Osteocyte (in vitro differentiated cells): ENCODE results near the gene OXNAD1. TPM values are rescaled to one million over a fixed set of nuclear protein-coding genes. Genes with fewer than 3 reads are reported as not detected.

Experiments
- DNase-seq: peaks from one replicate; pipeline ENCODE4 v3.0.0; 2021; ENCODE audit warnings: mixed read lengths; ENCODE audit not compliant: unreplicated experiment; ENCODE audit errors: extremely low spot score
- H3K27ac Mint-ChIP-seq: one replicate; pipeline ENCODE4 v1.8.0; 2021; ENCODE audit warnings: mild to moderate bottlenecking, mixed read lengths; ENCODE audit not compliant: unreplicated experiment
- H3K27me3 Mint-ChIP-seq: one replicate; pipeline ENCODE4 v1.8.0; 2021; ENCODE audit warnings: mixed read lengths; ENCODE audit not compliant: unreplicated experiment
- H3K36me3 Mint-ChIP-seq: one replicate; pipeline ENCODE4 v1.8.0; 2021; ENCODE audit warnings: mixed read lengths; ENCODE audit not compliant: unreplicated experiment
- H3K4me1 Mint-ChIP-seq: one replicate; pipeline ENCODE4 v1.8.0; 2021; ENCODE audit warnings: mixed read lengths; ENCODE audit not compliant: unreplicated experiment
- H3K4me3 Mint-ChIP-seq: one replicate; pipeline ENCODE4 v1.8.0; 2021; ENCODE audit warnings: mild to moderate bottlenecking, moderate library complexity, mixed read lengths; ENCODE audit not compliant: unreplicated experiment
- H3K9me3 Mint-ChIP-seq: one replicate; pipeline ENCODE4 v1.8.0; 2021; ENCODE audit warnings: mixed read lengths; ENCODE audit not compliant: unreplicated experiment
- CTCF ChIP-seq: fragments of 200-600 bp; sonication (generic); IDR thresholded peaks from 2 replicates; pipeline ENCODE4 v1.5.0; 2021; ENCODE audit warnings: antibody characterized with exemption, mild to moderate bottlenecking, moderate library complexity
- total RNA-seq: library from RNA; stranded (reverse); gene quantifications from 2 replicates; pipeline ENCODE4 v1.2.1, GENCODE V29; 2021

OXNAD1 gene
- total RNA-seq, 1 donor from 2014 or later, result 10.8 TPM

- Mint-ChIP-seq H3K36me3 (no peaks in the 10 kb centered on the region), H3K9me3 (peaks cover 5% of the 10 kb centered on the region), H3K27ac (no peak overlapping the region), H3K27me3 (peaks cover 17% of the 10 kb centered on the region), H3K4me3 (no peak overlapping the region), H3K4me1 (no peaks in the 10 kb centered on the region)
- DNase-seq, result no peak
- no peak for TF ChIP-seq CTCF
Measured at GRCh38 chr3:16222547-16222946, 42.5 kb upstream of the OXNAD1 start.

GRCh38 chr3:16224325-16224724 is 40.7 kb upstream of the OXNAD1 start:
- H3K27me3 Mint-ChIP-seq, result peaks cover 24% of the 10 kb centered on the region
- no peaks in the 10 kb centered on the region for H3K4me1 Mint-ChIP-seq
- DNase-seq, result no peak
- H3K36me3 Mint-ChIP-seq, result no peaks in the 10 kb centered on the region
- TF ChIP-seq CTCF, result no peak
- no peak overlapping the region for H3K4me3 Mint-ChIP-seq
- no peak overlapping the region for H3K27ac Mint-ChIP-seq
- H3K9me3 Mint-ChIP-seq, result peaks cover 5% of the 10 kb centered on the region

- Mint-ChIP-seq H3K27ac (no peak overlapping the region), H3K4me1 (no peaks in the 10 kb centered on the region), H3K9me3 (no peaks in the 10 kb centered on the region), H3K4me3 (no peak overlapping the region), H3K36me3 (no peaks in the 10 kb centered on the region), H3K27me3 (peaks cover 22% of the 10 kb centered on the region)
- no peak for TF ChIP-seq CTCF
- no peak for DNase-seq
Measured at GRCh38 chr3:16227566-16227965, 37.4 kb upstream of the OXNAD1 start.

GRCh38 chr3:16229681-16230080 is 35.3 kb upstream of the OXNAD1 start:
- TF ChIP-seq CTCF, result no peak
- Mint-ChIP-seq H3K27ac (no peak overlapping the region), H3K4me1 (no peaks in the 10 kb centered on the region), H3K36me3 (no peaks in the 10 kb centered on the region), H3K4me3 (no peak overlapping the region), H3K9me3 (no peaks in the 10 kb centered on the region), H3K27me3 (peaks cover 22% of the 10 kb centered on the region)
- DNase-seq, result no peak

- Mint-ChIP-seq H3K27me3 (peaks cover 17% of the 10 kb centered on the region), H3K4me1 (no peaks in the 10 kb centered on the region), H3K27ac (no peak overlapping the region), H3K4me3 (no peak overlapping the region), H3K9me3 (no peaks in the 10 kb centered on the region), H3K36me3 (no peaks in the 10 kb centered on the region)
- no peak for DNase-seq
- no peak for TF ChIP-seq CTCF
Measured at GRCh38 chr3:16231983-16232382, 33.0 kb upstream of the OXNAD1 start.
